Measurements from ENCODE around the gene TLE5. TPM values are rescaled to one million over a fixed set of nuclear protein-coding genes. Genes with fewer than 3 reads are reported as not detected.

Gene TLE5
- total and polyA plus RNA-seq, 9 of the 15 experiments (the other 6 are each of a cell fraction or from before 2014, with no cell fraction given): 2.0 to 347 (median 235) TPM

DNA sequence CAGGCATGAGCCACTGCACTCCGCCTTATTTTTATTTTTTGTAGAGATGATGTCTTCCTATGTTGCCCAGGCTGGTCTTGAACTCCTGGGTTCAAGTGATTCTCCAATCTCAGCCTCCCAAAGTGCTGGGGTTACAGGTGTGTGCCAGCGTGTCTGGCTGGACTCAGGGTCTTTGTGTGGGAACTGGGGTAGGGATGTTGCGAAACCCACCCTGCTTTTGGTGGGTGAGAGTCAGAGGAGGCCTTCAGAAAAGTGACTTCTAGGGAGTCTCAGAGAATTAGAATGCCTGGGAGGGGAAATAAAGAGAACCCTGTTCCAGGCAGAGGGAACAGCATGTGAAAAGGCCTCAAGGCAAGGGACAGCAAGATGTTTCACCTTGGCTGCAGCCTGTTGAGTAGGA, 13.2 kb downstream of the TLE5 start:
- WGBS (ENCODE audit: insufficient coverage, low coverage, missing lambda C conversion rate): 82% methylated on average over 3 of the region's 3 CpGs
- ATAC-seq: no peak
- in situ Hi-C loops (cut with MboI) (no loop called here), intact Hi-C loops (cut with micrococcal nuclease) (no loop called here)
- no peaks in the 10 kb centered on the region for H4K20me1 ChIP-seq (replicated peaks; ENCODE audit: control insufficient read depth, insufficient read depth, low read length)
- no peak overlapping the region for H3K4me3 ChIP-seq
- no peaks in the 10 kb centered on the region for H3K9me1 ChIP-seq (ENCODE audit: control insufficient read depth, insufficient read depth, low read length)
- H3K9me3 ChIP-seq (replicated peaks; ENCODE audit: control insufficient read depth, insufficient read depth, low read depth, low read length): no peaks in the 10 kb centered on the region
- DNase-seq (ENCODE audit: extremely low read depth in 1 of 4, low spot score in 3 of 4): no peak
- no peak overlapping the region for H3K27ac ChIP-seq (ENCODE audit: extremely low read depth, low read depth, low read length)
- H3K79me2 ChIP-seq (ENCODE audit: control insufficient read depth, insufficient read depth, low read length): no peaks in the 10 kb centered on the region
- H2AFZ ChIP-seq (ENCODE audit: low read depth, low read length): no peak overlapping the region
- POLR2A ChIA-PET: no interaction called here
- H3K4me1 ChIP-seq (replicated peaks in 1 of 2; ENCODE audit: control insufficient read depth in 2 of 2, insufficient read depth in 2 of 2, low read length in 2 of 2): peaks cover 4 to 37% of the 10 kb centered on the region in 2 experiments; a peak in 4 of 5 replicates
- H3K4me2 ChIP-seq (ENCODE audit: insufficient read depth, low read length): no peak overlapping the region
- no peaks in the 10 kb centered on the region for H3K27me3 ChIP-seq (ENCODE audit: control insufficient read depth in 2 of 2, insufficient read depth in 2 of 2, low read length in 2 of 2)
- no peak for FAIRE-seq
- H3K36me3 ChIP-seq (ENCODE audit: control insufficient read depth, insufficient read depth, low read length): peaks cover 10% of the 10 kb centered on the region; the same call in 1 of the 3 replicates
- BruUV-seq (replicated peaks): no TSS peak
- H3K9ac ChIP-seq (ENCODE audit: insufficient read depth in 1 of 2, low read depth in 2 of 2, low read length in 2 of 2): no peak overlapping the region
- TF ChIP-seq JUND (IDR thresholded peaks at IDR 0.05; ENCODE audit: borderline replicate concordance, low read depth, low read length) (no peak), JUND (tag; IDR thresholded peaks at IDR 0.05; ENCODE audit: borderline replicate concordance, low read depth, low read length) (no peak), HCFC1 (IDR thresholded peaks at IDR 0.05; ENCODE audit: low read depth, low read length) (no peak), ZNF444 (CRISPR knock-in tag; IDR thresholded peaks at IDR 0.05) (no peak), KDM1A (IDR thresholded peaks at IDR 0.05) (0 out of 4 replicates have a peak, but pooled peaks of 1 of the 2 experiments have one; percentile 18), TAF15 (IDR thresholded peaks at IDR 0.05; ENCODE audit: low read depth, low read length) (no peak), CEBPB (tag; IDR thresholded peaks at IDR 0.05) (peak; percentile 78), ZNF311 (CRISPR knock-in tag; IDR thresholded peaks at IDR 0.05) (no peak)
- TF ChIP-seq, protein P1, sequence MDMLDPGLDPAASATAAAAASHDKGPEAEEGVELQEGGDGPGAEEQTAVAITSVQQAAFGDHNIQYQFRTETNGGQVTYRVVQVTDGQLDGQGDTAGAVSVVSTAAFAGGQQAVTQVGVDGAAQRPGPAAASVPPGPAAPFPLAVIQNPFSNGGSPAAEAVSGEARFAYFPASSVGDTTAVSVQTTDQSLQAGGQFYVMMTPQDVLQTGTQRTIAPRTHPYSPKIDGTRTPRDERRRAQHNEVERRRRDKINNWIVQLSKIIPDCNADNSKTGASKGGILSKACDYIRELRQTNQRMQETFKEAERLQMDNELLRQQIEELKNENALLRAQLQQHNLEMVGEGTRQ (CRISPR knock-in tag; IDR thresholded peaks at IDR 0.05): 0 out of 2 replicates have a peak, but pooled peaks have one; percentile 10
- TF ChIP-seq, protein P2, sequence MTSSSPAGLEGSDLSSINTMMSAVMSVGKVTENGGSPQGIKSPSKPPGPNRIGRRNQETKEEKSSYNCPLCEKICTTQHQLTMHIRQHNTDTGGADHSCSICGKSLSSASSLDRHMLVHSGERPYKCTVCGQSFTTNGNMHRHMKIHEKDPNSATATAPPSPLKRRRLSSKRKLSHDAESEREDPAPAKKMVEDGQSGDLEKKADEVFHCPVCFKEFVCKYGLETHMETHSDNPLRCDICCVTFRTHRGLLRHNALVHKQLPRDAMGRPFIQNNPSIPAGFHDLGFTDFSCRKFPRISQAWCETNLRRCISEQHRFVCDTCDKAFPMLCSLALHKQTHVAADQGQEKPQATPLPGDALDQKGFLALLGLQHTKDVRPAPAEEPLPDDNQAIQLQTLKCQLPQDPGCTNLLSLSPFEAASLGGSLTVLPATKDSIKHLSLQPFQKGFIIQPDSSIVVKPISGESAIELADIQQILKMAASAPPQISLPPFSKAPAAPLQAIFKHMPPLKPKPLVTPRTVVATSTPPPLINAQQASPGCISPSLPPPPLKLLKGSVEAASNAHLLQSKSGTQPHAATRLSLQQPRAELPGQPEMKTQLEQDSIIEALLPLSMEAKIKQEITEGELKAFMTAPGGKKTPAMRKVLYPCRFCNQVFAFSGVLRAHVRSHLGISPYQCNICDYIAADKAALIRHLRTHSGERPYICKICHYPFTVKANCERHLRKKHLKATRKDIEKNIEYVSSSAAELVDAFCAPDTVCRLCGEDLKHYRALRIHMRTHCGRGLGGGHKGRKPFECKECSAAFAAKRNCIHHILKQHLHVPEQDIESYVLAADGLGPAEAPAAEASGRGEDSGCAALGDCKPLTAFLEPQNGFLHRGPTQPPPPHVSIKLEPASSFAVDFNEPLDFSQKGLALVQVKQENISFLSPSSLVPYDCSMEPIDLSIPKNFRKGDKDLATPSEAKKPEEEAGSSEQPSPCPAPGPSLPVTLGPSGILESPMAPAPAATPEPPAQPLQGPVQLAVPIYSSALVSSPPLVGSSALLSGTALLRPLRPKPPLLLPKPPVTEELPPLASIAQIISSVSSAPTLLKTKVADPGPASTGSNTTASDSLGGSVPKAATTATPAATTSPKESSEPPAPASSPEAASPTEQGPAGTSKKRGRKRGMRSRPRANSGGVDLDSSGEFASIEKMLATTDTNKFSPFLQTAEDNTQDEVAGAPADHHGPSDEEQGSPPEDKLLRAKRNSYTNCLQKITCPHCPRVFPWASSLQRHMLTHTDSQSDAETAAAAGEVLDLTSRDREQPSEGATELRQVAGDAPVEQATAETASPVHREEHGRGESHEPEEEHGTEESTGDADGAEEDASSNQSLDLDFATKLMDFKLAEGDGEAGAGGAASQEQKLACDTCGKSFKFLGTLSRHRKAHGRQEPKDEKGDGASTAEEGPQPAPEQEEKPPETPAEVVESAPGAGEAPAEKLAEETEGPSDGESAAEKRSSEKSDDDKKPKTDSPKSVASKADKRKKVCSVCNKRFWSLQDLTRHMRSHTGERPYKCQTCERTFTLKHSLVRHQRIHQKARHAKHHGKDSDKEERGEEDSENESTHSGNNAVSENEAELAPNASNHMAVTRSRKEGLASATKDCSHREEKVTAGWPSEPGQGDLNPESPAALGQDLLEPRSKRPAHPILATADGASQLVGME (CRISPR knock-in tag; IDR thresholded peaks at IDR 0.05): no peak
- CTCF ChIA-PET (ENCODE audit: low intra/inter-chr PET ratio): no interaction called here

Data from K562 (cell line).